ENCODE results near the gene RAB11B. TPM values are rescaled to one million over a fixed set of nuclear protein-coding genes. Genes with fewer than 3 reads are reported as not detected.
A peak's percentile ranks its signal among the peaks of the same experiment; 100 is the strongest.

Gene RAB11B
- total and polyA plus RNA-seq, 9 of the 15 experiments (the other 6 are each of a cell fraction or from before 2014, with no cell fraction given) = 0.74 to 71.0 (median 13.8) TPM

GRCh38 chr19:8373867-8374813, 16.0 kb upstream of the RAB11B start (continued):
- TF ChIP-seq ZNF589 (CRISPR knock-in tag; IDR thresholded peaks at IDR 0.05; ENCODE audit: low read depth) (no peak), SMARCA5 (IDR thresholded peaks at IDR 0.05) (no peak), ZNF592 (IDR thresholded peaks at IDR 0.05) (0 out of 2 replicates have a peak, but pooled peaks have one; percentile 40), ZBTB33 (CRISPR knock-in tag; IDR thresholded peaks at IDR 0.05) (peak; percentile 89), CTCF (IDR thresholded peaks at IDR 0.05 in 2 of 3, conservative IDR thresholded peaks at IDR 0.05 in 1 of 3; ENCODE audit: insufficient read depth in 2 of 3, low read depth in 1 of 3, low read length in 3 of 3) (peak; percentile 62 to 66 (median 63)), ZNF407 (IDR thresholded peaks at IDR 0.05; ENCODE audit: low read depth) (no peak), RAD51 (IDR thresholded peaks at IDR 0.05; ENCODE audit: borderline replicate concordance, low read depth) (no peak)

Data from K562 (cell line).